GM12892 (cell line): Measurements from ENCODE around the gene DYNLT2.

Experiments used
- POLR2A ChIP-seq: IDR thresholded peaks from 2 replicates; pipeline ENCODE4 v1.6.1; 2011; ENCODE audit warnings: low read depth, low read length, control low read depth
- POLR2AphosphoS5 ChIP-seq: IDR thresholded peaks from 2 replicates; pipeline ENCODE4 v1.6.1; 2011; ENCODE audit warnings: low read depth, low read length, control low read depth

DNA sequence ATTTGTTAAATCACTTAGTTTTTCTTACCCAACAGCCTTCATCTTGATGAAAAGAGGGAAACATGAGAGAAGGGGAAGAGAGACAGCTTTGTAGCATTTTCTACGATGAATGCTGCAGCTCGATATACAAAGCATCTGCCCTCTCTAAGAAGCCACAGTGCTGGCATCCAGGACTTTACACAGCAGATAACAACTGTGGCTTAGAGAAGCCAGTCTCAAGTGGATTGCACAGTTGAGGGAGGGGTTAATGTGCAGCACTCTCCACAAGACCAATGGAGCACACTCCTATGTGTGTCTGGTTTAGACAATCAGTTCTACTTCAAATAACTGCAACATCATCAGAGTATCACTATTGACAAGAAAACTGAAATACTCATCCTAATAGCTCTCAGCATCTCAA lies 43.6 kb downstream of the DYNLT2 start:
- TF ChIP-seq POLR2AphosphoS5 (no peak), POLR2A (no peak)
